Left renal pelvis (tissue), 4 donors: ENCODE results near the gene EPAS1. TPM values are rescaled to one million over a fixed set of nuclear protein-coding genes. Genes with fewer than 3 reads are reported as not detected.

ENCODE experiments used
- DNase-seq, 4 donors: peaks; one replicate each; pipeline ENCODE4 v3.0.0-alpha.2; 2013; ENCODE audit warnings: low read depth in 4 of 4, low spot score in 3 of 4
- polyA plus RNA-seq, 4 donors: library from polyadenylated mRNA; unstranded; fragments of 120-200 nt; gene quantifications; one replicate each; pipeline ENCODE4 v1.2.1, GENCODE V29; 2013; ENCODE audit not compliant: insufficient read length in 4 of 4

The EPAS1 gene
- polyA plus RNA-seq, 4 donors: 23.0 to 58.5 (median 48.1) TPM

- DNase-seq: no peak
Observed at GRCh38 chr2:46428911-46429436, 131.8 kb downstream of the EPAS1 start.

GRCh38 chr2:46430413-46430812, 133.2 kb downstream of the EPAS1 start:
- DNase-seq: no peak

- DNase-seq: no peak
Observed at GRCh38 chr2:46430992-46431391, 133.8 kb downstream of the EPAS1 start.

- no peak for DNase-seq
Observed at GRCh38 chr2:46431481-46432235, 134.5 kb downstream of the EPAS1 start.

DNA sequence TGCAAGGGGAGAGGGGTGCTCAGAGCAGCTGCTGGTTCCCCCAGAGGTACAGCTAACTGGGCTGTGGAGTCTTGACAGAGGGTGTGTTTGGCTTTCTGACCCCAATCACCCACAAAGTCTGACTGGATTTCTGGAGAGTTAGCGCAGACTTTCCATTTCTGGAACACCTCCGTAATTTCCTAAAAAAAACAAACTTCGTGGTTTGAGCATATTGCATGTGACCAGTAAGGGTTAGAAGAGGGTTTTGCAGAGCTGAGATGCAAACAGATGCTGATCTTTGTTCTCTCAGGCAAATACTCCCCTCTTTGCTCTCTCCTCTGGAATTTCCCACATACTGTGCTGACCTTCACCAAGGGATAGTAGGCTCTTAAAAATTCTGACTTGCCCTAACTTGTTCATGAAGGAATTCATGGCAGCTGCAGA, 137.7 kb downstream of the EPAS1 start:
- no peak for DNase-seq

- DNase-seq: no peak
Observed at GRCh38 chr2:46435353-46435752, 138.1 kb downstream of the EPAS1 start.

DNA sequence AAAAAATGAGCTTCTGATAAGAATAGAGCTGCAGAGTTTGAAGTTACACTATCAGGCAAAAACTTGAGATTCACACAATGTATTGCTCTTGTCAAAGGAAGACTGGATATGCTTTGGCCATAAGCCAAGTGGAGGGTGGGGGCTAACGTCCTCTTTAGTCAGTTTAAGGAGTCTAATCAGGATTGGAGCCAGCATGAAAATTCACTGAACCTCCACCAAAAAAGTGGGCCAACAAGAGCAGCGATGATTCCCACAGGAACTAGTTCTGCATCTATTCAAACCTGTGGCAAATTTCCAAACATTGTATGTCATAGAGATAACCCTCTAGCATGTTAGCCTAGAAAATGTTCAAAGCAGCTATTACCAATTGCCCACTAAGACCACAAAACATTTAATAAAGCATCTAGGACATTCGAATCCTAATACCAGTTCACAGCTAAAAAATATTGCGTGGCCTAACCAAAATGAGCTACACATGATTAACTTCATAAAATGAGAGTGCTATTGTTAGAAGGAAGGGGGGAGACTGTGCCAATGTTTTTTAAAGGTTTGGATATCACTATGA, 138.7 kb downstream of the EPAS1 start:
- DNase-seq: no peak

Other genes starting within 250 kb of the EPAS1 start
- gene TMEM247, start 182.2 kb downstream of the EPAS1 start, polyA plus RNA-seq: not detected
- gene RHOQ, start 245.1 kb downstream of the EPAS1 start, polyA plus RNA-seq: 100 to 1,000 TPM in 1 of 4 donors, 10 to 100 TPM in 3; 63.7 to 132 (median 75.7) TPM
- gene ATP6V1E2, start 245.2 kb downstream of the EPAS1 start, polyA plus RNA-seq: 10 to 100 TPM in 1 of 4 donors, 1 to 10 TPM in 3; 5.6 to 10.6 (median 6.8) TPM